Stimulated activated CD4-positive, alpha-beta T cell treated with anti-CD3 and anti-CD28 coated beads, Interleukin-15, amount 100 ng/mL, for 48 hours (primary cell): ENCODE measurements around the gene EXOSC10.
"Not testable (repeated sequence)": the region's sequence is repeated elsewhere in the genome, so short reads cannot be mapped to it uniquely, and the experiment has no call there.

ENCODE experiments used
- DNase-seq, 2 donors: peaks; one replicate each; pipeline ENCODE4 v3.0.0-alpha.2; 2020; ENCODE audit warnings: low read depth in 2 of 2

The EXOSC10 gene

GRCh38 chr1:11061652-11062365, 37.9 kb downstream of the EXOSC10 start:
- DNase-seq, result no peak

GRCh38 chr1:11059968-11060830, 39.5 kb downstream of the EXOSC10 start, which contains the start of gene SRM:
SRM (minus strand) TSS chr1:11060018; CDS start chr1:11059943, 75 bp downstream.
- DNase-seq, result peak; percentile 80 to 89

- no peak for DNase-seq
These were observed 40.3 kb downstream of the EXOSC10 start for GRCh38 chr1:11059155-11059967.

- DNase-seq, result no peak
These were observed 41.0 kb downstream of the EXOSC10 start for GRCh38 chr1:11058595-11059154.

- DNase-seq, result no peak
These were observed 41.6 kb downstream of the EXOSC10 start for GRCh38 chr1:11058026-11058425.

GRCh38 chr1:11057477-11057876, 42.2 kb downstream of the EXOSC10 start:
- DNase-seq, result no peak

GRCh38 chr1:11056504-11056903, 43.2 kb downstream of the EXOSC10 start:
- DNase-seq, result no peak

- DNase-seq, result no peak
These were observed 44.0 kb downstream of the EXOSC10 start for GRCh38 chr1:11055676-11056075.

- no peak for DNase-seq
These were observed 45.0 kb downstream of the EXOSC10 start for GRCh38 chr1:11054666-11055065.

GRCh38 chr1:11054181-11054580, 45.5 kb downstream of the EXOSC10 start:
- no peak for DNase-seq

GRCh38 chr1:11053758-11054137, 45.9 kb downstream of the EXOSC10 start:
- DNase-seq, result no peak

- no peak for DNase-seq
These were observed 46.6 kb downstream of the EXOSC10 start for GRCh38 chr1:11052839-11053757.

- no peak for DNase-seq
These were observed 47.7 kb downstream of the EXOSC10 start for GRCh38 chr1:11051781-11052511.

- DNase-seq, result not testable (repeated sequence)
These were observed 48.5 kb downstream of the EXOSC10 start for GRCh38 chr1:11051121-11051520.

- no peak for DNase-seq
These were observed 52.9 kb downstream of the EXOSC10 start, which contains the start of gene MASP2 for GRCh38 chr1:11046625-11047365. MASP2 (minus strand) TSS chr1:11047239; CDS start chr1:11047207, 32 bp downstream.

GRCh38 chr1:11046270-11046566, 53.5 kb downstream of the EXOSC10 start:
- DNase-seq, result no peak

GRCh38 chr1:11045428-11046269, 54.0 kb downstream of the EXOSC10 start:
- DNase-seq, result no peak

- DNase-seq, result no peak
These were observed 54.7 kb downstream of the EXOSC10 start for GRCh38 chr1:11044849-11045427.
